PFSK-1 (cell line): ENCODE data around the gene TAF4.
A peak's percentile ranks its signal among the peaks of the same experiment; 100 is the strongest.

Source experiments
- FOXP2 ChIP-seq: optimal IDR thresholded peaks from 2 replicates; pipeline ENCODE3; 2011; ENCODE audit warnings: borderline replicate concordance, control low read depth, inconsistent platforms; ENCODE audit not compliant: insufficient read depth; ENCODE audit errors: extremely low read length, extremely low read depth
- POLR2AphosphoS5 ChIP-seq: IDR thresholded peaks from 2 replicates; pipeline ENCODE4 v1.6.1; 2012; ENCODE audit warnings: low read depth, mild to moderate bottlenecking, control low read depth, low read length, moderate library complexity
- SIN3A ChIP-seq: IDR thresholded peaks from 2 replicates; pipeline ENCODE4 v1.6.1; 2012; ENCODE audit warnings: mild to moderate bottlenecking, low read length, moderate library complexity, borderline replicate concordance; ENCODE audit not compliant: insufficient read depth
- TAF1 ChIP-seq: IDR thresholded peaks from 2 replicates; pipeline ENCODE4 v1.6.1; 2012; ENCODE audit warnings: low read length, control low read depth, borderline replicate concordance; ENCODE audit not compliant: insufficient read depth
- TF ChIP-seq, protein P1 (sequence below), 2 experiments: IDR thresholded peaks; 2 replicates each; pipeline versions ENCODE4 v1.6.1 to v1.8.0; 2011 to 2012; ENCODE audit warnings: low read depth in 2 of 2, low read length in 2 of 2, control low read depth in 1 of 2, inconsistent platforms in 1 of 2, mild to moderate bottlenecking in 1 of 2, moderate library complexity in 1 of 2; ENCODE audit not compliant: insufficient read depth in 1 of 2

Gene TAF4

DNA sequence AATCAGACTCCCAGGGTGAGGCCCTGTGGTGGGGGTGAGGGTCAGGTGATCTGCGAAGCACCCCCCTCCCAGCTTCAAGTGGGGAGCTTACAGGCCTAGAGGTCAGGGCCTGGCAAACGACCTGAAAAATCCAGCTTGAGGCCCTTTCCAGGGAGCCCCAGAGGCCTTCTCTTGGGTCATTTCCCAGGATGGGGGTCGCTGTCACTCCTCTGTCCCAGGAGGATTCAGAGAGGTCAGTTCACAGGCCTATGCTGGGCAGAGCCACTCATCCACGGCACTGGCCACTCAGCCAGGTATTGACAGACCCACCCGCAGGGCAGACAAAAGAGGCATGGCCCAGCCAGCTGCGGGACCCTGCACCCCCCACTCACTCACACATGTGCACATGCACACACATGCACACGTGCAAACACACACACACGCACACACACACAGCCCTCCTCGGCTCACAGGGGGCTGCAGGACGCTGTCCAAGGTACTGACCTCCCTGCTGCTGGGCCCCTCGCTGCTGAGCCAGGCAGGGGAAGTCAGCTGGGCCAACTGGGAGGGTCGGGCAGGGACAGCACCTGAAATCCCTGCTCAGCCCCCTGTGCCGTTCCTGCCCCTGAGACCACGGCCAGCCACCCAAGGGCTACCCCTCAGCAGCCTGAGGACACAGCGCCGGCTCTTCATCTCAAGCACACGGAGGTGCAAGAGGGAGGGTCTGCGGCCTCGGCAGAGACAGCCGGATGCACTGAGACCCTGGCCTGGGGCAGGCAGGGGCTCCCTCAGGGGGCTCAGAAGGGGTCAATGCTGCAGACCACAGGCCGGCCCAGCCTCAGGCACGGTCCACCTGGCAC lies 113.8 kb downstream of the TAF4 start:
- no peak for TF ChIP-seq TAF1
- TF ChIP-seq, protein P1, sequence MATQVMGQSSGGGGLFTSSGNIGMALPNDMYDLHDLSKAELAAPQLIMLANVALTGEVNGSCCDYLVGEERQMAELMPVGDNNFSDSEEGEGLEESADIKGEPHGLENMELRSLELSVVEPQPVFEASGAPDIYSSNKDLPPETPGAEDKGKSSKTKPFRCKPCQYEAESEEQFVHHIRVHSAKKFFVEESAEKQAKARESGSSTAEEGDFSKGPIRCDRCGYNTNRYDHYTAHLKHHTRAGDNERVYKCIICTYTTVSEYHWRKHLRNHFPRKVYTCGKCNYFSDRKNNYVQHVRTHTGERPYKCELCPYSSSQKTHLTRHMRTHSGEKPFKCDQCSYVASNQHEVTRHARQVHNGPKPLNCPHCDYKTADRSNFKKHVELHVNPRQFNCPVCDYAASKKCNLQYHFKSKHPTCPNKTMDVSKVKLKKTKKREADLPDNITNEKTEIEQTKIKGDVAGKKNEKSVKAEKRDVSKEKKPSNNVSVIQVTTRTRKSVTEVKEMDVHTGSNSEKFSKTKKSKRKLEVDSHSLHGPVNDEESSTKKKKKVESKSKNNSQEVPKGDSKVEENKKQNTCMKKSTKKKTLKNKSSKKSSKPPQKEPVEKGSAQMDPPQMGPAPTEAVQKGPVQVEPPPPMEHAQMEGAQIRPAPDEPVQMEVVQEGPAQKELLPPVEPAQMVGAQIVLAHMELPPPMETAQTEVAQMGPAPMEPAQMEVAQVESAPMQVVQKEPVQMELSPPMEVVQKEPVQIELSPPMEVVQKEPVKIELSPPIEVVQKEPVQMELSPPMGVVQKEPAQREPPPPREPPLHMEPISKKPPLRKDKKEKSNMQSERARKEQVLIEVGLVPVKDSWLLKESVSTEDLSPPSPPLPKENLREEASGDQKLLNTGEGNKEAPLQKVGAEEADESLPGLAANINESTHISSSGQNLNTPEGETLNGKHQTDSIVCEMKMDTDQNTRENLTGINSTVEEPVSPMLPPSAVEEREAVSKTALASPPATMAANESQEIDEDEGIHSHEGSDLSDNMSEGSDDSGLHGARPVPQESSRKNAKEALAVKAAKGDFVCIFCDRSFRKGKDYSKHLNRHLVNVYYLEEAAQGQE (IDR thresholded peaks at IDR 0.05; ENCODE audit: insufficient read depth in 1 of 2, low read depth in 2 of 2, low read length in 2 of 2), result peak; percentile 96 to 98

DNA sequence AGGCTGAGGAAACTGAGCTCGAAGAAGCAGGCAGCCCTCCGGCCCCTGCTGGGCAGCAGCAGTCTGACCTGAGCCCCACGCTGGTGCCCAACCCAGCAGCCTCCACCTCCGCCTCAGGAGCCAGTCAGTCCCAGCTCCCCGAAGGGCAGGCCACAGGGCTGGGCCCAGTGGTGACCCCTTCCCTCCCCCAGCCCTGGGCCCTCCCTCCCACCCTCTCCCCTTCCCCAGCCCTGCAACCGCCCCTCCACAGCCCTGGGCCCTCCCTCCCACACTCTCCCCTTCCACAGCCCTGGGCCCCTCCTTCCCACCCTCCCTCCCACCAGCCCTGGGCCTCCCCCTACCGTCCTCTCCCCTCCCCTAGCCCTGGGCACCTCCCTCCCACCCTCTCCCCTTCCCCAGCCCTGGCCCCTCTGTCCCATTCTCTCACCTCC lies 115.0 kb downstream of the TAF4 start:
- no peak for TF ChIP-seq FOXP2
- TF ChIP-seq, protein P1 (IDR thresholded peaks at IDR 0.05; ENCODE audit: insufficient read depth in 1 of 2, low read depth in 2 of 2, low read length in 2 of 2), result no peak
- no peak for TF ChIP-seq TAF1
- TF ChIP-seq POLR2AphosphoS5, result no peak
- no peak for TF ChIP-seq SIN3A

DNA sequence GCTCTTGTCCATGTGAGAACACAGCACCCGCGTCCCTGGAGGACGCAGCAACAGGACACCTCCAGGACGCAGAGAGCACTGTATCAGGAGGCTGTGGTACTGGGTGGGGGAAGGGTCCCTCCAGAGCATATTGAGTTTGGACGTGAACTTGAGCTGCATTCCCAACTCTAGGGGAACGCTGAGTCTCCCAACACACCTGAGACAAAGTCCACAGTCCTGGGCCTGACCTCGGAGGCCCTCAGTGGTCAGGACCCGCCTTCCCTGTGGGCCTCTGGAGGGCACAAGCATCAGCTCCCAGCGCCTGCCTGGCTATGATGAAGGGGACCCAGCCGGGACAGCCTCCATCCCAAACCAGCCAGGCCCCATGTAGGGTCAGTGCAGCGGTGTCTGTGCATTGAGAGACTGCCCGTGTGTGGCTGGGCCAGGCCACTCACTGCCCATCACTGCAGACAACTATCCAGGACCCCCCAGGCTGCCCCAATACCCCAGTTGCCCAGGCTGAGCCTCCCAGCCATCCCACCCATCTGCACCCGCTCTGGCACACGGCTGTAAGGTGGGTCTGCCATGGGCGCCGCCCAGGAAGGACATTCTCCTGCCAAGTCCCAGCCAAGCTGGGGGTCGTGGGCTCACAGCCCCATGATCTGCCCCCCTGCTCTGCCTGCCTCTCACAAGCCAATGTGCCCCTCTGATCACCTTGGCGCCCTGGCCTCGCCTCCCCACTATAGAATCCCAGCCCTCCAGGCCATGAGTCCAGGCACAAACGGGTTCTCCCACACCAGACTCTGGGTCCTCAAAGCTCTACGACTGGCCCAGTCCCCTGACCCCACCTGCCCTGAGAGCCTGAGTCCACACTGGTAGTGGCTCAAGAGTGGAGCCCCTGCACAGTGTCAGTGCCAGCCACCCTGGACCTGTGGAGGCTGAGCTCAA lies 115.7 kb downstream of the TAF4 start:
- TF ChIP-seq SIN3A, result no peak
- no peak for TF ChIP-seq FOXP2
- no peak for TF ChIP-seq POLR2AphosphoS5
- no peak for TF ChIP-seq TAF1
- TF ChIP-seq, protein P1 (IDR thresholded peaks at IDR 0.05; ENCODE audit: insufficient read depth in 1 of 2, low read depth in 2 of 2, low read length in 2 of 2), result no peak

DNA sequence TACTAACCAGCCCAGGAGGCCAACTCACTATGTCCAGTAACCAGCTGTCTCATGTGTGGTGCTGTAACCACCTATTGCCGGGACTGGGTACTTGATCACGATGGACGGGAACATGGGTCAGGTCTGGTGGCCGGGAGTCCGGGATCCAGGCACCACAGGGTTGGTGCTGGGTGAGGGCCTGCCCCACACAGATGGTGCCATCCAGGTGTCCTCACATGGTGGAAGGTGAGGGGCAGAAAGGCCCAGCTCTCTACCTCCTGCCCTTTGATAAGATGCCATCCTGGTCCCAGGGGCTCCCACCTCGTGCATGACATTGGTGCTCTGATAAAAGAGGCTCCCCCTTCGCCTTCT lies 116.3 kb downstream of the TAF4 start:
- TF ChIP-seq, protein P1 (IDR thresholded peaks at IDR 0.05; ENCODE audit: insufficient read depth in 1 of 2, low read depth in 2 of 2, low read length in 2 of 2), result no peak
- no peak for TF ChIP-seq TAF1
- TF ChIP-seq SIN3A, result no peak
- TF ChIP-seq FOXP2, result no peak
- no peak for TF ChIP-seq POLR2AphosphoS5
